IgD-negative memory B cell (primary cell): ENCODE data around the gene ARHGEF10L. TPM values are rescaled to one million over a fixed set of nuclear protein-coding genes. Genes with fewer than 3 reads are reported as not detected.

Source experiments
- H3K27ac Mint-ChIP-seq, 3 donors: one replicate each; pipeline ENCODE4 v1.8.0; 2020 to 2022; ENCODE audit warnings: mild to moderate bottlenecking in 3 of 3, mixed read lengths in 3 of 3, moderate library complexity in 1 of 3
- H3K27me3 Mint-ChIP-seq: one replicate; pipeline ENCODE4 v1.8.0; 2021; ENCODE audit warnings: mixed read lengths
- H3K36me3 Mint-ChIP-seq: one replicate; pipeline ENCODE4 v1.8.0; 2020; ENCODE audit warnings: mild to moderate bottlenecking, mixed read lengths
- H3K4me1 Mint-ChIP-seq, 3 donors: one replicate each; pipeline ENCODE4 v1.8.0; 2020 to 2022; ENCODE audit warnings: mixed read lengths in 3 of 3, mild to moderate bottlenecking in 1 of 3
- H3K4me3 Mint-ChIP-seq, 4 donors: one replicate each; pipeline ENCODE4 v1.8.0; 2020 to 2022; ENCODE audit warnings: mild to moderate bottlenecking in 4 of 4, mixed read lengths in 4 of 4, moderate library complexity in 3 of 4
- H3K9me3 Mint-ChIP-seq, 3 donors: one replicate each; pipeline ENCODE4 v1.8.0; 2020 to 2021; ENCODE audit warnings: mixed read lengths in 3 of 3, mild to moderate bottlenecking in 1 of 3
- polyA plus RNA-seq: library from polyadenylated mRNA; unstranded; fragments of 300-500 nt; fragmentation: Illumina TruSeq; gene quantifications from one replicate; pipeline ENCODE4 v1.2.3, GENCODE V29; 2021

Gene ARHGEF10L
- polyA plus RNA-seq, 1 donor from 2014 or later: not detected

DNA sequence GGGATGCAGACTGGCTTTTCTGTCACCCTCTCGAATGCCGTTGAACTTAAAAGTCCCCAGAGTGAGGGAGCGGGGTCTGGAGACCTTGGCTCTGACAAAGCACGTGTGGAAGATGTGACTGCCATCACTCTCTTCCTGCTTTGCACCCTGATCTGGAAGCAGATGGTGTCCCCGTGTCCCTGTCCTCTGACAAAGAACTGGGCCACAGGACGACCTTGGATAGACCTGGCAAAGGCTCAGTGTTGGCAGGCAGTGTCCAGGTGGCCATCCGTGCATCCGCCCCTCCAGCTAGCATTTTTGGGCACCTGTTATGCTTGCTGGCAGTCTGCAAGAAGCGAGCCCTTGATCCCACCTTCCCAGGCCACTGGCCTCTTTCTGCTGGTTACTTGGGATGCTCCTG, 27.4 kb downstream of the ARHGEF10L start:
- Mint-ChIP-seq H3K4me3 (no peak overlapping the region), H3K4me1 (peaks cover 0 to 1% (median 1%) of the 10 kb centered on the region in 3 donors), H3K27ac (no peak overlapping the region), H3K36me3 (no peaks in the 10 kb centered on the region), H3K27me3 (peaks cover 20% of the 10 kb centered on the region), H3K9me3 (peaks cover 0 to 3% (median 0%) of the 10 kb centered on the region in 3 donors)

- Mint-ChIP-seq H3K9me3 (peaks cover 0 to 3% (median 0%) of the 10 kb centered on the region in 3 donors), H3K4me3 (no peak overlapping the region), H3K4me1 (peaks cover 0 to 1% (median 1%) of the 10 kb centered on the region in 3 donors)
These were observed 28.1 kb downstream of the ARHGEF10L start for GRCh38 chr1:17567582-17567981.

GRCh38 chr1:17568014-17568900, 28.8 kb downstream of the ARHGEF10L start:
- H3K27me3 Mint-ChIP-seq: peaks cover 17% of the 10 kb centered on the region
- peaks cover 0 to 1% (median 1%) of the 10 kb centered on the region in 3 donors for H3K4me1 Mint-ChIP-seq
- H3K4me3 Mint-ChIP-seq: no peak overlapping the region
- H3K36me3 Mint-ChIP-seq: no peaks in the 10 kb centered on the region
- H3K27ac Mint-ChIP-seq: no peak overlapping the region
- H3K9me3 Mint-ChIP-seq: peaks cover 0 to 3% (median 0%) of the 10 kb centered on the region in 3 donors

More at GRCh38 chr1:17567582-17567981, 28.1 kb downstream of the ARHGEF10L start:
- H3K27ac Mint-ChIP-seq: no peak overlapping the region
- peaks cover 18% of the 10 kb centered on the region for H3K27me3 Mint-ChIP-seq
- no peaks in the 10 kb centered on the region for H3K36me3 Mint-ChIP-seq

- peaks cover 15% of the 10 kb centered on the region for H3K27me3 Mint-ChIP-seq
- H3K4me1 Mint-ChIP-seq: peaks cover 0 to 1% (median 1%) of the 10 kb centered on the region in 3 donors
- H3K9me3 Mint-ChIP-seq: peaks cover 0 to 3% (median 0%) of the 10 kb centered on the region in 3 donors
- no peaks in the 10 kb centered on the region for H3K36me3 Mint-ChIP-seq
- H3K27ac Mint-ChIP-seq: peak overlapping the region in 1 of 3 donors; percentile 25
- H3K4me3 Mint-ChIP-seq: no peak overlapping the region
These were observed 30.0 kb downstream of the ARHGEF10L start for GRCh38 chr1:17569200-17570139.

DNA sequence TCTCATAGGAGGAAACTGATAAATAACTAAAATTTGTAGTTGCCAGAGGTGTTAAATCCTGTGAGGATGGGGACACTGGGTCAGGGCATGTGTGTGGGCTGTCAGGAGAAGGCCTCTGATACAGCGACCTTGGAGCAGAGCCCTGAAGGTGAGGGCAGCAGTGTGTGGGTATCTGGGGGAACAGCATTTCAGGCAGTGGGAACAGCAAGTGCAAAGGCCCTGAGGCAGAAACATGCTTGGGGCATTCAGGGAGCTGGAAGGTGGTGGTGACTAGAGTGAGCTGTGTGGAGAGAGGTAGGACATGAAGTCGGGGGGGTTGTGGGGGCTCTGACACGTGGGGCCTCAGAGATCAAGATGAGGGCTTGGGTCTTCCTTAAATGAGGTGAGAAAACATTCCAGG, 30.7 kb downstream of the ARHGEF10L start:
- H3K4me1 Mint-ChIP-seq: peaks cover 0 to under 1% (median under 1%) of the 10 kb centered on the region in 3 donors
- peak overlapping the region in 1 of 3 donors; percentile 25 for H3K27ac Mint-ChIP-seq
- H3K4me3 Mint-ChIP-seq: no peak overlapping the region
- H3K27me3 Mint-ChIP-seq: peaks cover 15% of the 10 kb centered on the region
- peaks cover 0 to 3% (median 0%) of the 10 kb centered on the region in 3 donors for H3K9me3 Mint-ChIP-seq
- no peaks in the 10 kb centered on the region for H3K36me3 Mint-ChIP-seq

DNA sequence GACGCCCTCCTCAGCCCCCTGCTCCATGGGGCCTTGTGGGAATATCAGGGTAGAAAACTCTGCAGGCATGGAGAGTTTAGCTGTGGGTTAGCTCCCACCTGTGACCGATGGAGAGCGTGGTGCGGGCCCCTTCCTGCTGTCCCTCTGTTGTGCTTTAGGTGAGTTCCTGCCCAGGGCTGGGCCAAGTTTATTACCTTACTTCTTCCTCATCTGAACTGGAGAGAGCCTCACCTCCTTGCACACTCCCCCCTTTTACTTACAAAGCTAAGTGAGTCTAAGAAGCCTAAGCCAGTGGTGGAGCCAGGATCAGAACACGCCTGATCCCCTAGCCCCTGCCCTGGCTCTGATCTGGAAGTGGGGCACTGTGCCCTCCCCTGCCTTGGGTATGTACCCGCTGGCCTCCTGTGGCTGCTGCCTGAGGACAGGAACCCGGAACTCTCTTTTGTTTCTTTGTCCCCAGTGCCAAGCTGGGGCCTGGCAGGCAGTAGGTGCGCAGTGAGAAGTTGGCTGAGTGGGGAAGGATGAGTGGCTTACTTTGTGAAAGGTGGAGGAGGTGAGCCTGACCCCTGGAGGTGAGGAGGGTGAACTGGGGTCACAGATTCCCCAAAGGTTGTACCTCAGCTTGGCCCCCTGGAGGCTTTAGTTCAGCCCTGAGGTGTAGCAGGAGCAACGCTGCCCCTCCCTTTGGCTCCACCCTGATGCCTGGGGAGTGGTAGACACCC, 32.9 kb downstream of the ARHGEF10L start:
- Mint-ChIP-seq H3K4me3 (no peak overlapping the region), H3K9me3 (peaks cover 0 to 3% (median 0%) of the 10 kb centered on the region in 3 donors), H3K27me3 (peaks cover 18% of the 10 kb centered on the region), H3K27ac (peak overlapping the region in 1 of 3 donors; percentile 48), H3K4me1 (no peaks in the 10 kb centered on the region), H3K36me3 (no peaks in the 10 kb centered on the region)

GRCh38 chr1:17573518-17574041, 34.1 kb downstream of the ARHGEF10L start:
- H3K4me3 Mint-ChIP-seq: peak overlapping the region in 1 of 4 donors; percentile 68
- no peaks in the 10 kb centered on the region for H3K36me3 Mint-ChIP-seq
- no peaks in the 10 kb centered on the region for H3K4me1 Mint-ChIP-seq
- H3K27ac Mint-ChIP-seq: no peak overlapping the region
- peaks cover 20% of the 10 kb centered on the region for H3K27me3 Mint-ChIP-seq
- H3K9me3 Mint-ChIP-seq: peaks cover 0 to 3% (median 0%) of the 10 kb centered on the region in 3 donors

DNA sequence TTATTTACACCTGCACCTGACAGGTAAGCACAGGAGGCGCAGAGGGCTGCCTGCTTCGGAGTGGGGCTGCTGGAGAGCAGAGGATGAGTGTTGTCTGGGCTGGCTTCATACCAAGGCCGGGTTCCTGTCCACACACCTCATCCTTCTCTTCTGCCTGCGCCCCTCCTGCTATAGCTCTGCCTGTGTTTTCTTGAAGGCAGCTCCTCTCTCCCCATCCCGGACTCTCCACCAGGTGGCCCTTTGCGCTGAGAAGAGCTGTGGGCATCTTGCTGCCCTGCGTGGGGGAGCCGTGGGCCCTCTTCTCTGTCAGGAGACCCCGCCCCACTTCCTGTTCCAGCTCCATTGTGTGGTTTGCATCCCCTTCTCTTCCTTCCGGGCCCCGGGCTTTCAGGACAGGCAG, 35.0 kb downstream of the ARHGEF10L start:
- Mint-ChIP-seq H3K4me3 (no peak overlapping the region), H3K9me3 (peaks cover 0 to 3% (median 0%) of the 10 kb centered on the region in 3 donors), H3K27ac (no peak overlapping the region), H3K4me1 (no peaks in the 10 kb centered on the region), H3K36me3 (peaks cover 2% of the 10 kb centered on the region), H3K27me3 (peaks cover 13% of the 10 kb centered on the region)

DNA sequence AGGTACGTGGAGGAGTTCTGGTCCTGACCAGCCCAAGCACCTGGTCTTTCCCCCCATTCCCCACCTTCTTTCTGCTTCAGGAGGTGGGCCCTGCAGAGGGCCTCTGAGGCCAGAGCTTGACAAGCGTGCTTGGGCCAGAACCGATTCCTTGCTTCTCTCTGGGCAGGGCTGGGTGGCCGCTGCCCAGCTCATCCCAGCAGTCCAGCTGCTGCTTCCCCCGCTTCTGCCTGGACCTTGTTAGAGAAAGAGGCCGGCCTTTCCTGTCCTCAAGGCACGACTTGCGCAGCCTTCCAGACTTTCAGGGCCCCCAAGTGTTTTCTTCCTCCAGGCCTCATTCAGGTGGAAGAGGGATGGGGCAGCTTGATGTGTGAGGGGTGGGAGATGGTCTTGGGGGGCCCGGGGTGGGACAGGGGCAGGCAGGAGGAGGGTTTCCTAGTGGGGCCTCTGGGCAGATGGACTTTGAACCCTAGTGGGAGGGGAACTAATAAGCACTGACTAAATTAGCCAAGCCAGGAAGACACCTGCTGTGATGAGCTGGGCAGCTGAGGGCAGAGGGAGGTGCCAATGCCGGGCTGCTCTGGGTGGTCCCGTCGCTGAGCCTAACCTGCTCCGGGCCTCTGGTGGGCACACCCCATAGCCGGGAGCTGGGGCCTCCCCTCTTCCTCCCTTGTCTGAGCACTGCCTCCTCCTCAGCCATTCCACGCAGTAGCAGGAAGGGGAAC, 36.5 kb downstream of the ARHGEF10L start:
- Mint-ChIP-seq H3K27me3 (peaks cover 4% of the 10 kb centered on the region), H3K9me3 (no peaks in the 10 kb centered on the region), H3K4me1 (peaks cover 0 to 2% (median 0%) of the 10 kb centered on the region in 3 donors), H3K4me3 (no peak overlapping the region), H3K36me3 (peaks cover 2% of the 10 kb centered on the region), H3K27ac (no peak overlapping the region)

GRCh38 chr1:17576519-17576853, 37.0 kb downstream of the ARHGEF10L start:
- H3K27ac Mint-ChIP-seq: no peak overlapping the region
- peaks cover 4% of the 10 kb centered on the region for H3K27me3 Mint-ChIP-seq
- no peaks in the 10 kb centered on the region for H3K9me3 Mint-ChIP-seq
- peaks cover 0 to 5% (median 0%) of the 10 kb centered on the region in 3 donors for H3K4me1 Mint-ChIP-seq
- peaks cover 2% of the 10 kb centered on the region for H3K36me3 Mint-ChIP-seq
- H3K4me3 Mint-ChIP-seq: no peak overlapping the region

- Mint-ChIP-seq H3K4me1 (peaks cover 0 to 5% (median 0%) of the 10 kb centered on the region in 3 donors), H3K27me3 (peaks cover 4% of the 10 kb centered on the region), H3K27ac (no peak overlapping the region), H3K36me3 (peaks cover 2% of the 10 kb centered on the region), H3K4me3 (no peak overlapping the region), H3K9me3 (no peaks in the 10 kb centered on the region)
These were observed 38.4 kb downstream of the ARHGEF10L start for GRCh38 chr1:17577907-17578297.

DNA sequence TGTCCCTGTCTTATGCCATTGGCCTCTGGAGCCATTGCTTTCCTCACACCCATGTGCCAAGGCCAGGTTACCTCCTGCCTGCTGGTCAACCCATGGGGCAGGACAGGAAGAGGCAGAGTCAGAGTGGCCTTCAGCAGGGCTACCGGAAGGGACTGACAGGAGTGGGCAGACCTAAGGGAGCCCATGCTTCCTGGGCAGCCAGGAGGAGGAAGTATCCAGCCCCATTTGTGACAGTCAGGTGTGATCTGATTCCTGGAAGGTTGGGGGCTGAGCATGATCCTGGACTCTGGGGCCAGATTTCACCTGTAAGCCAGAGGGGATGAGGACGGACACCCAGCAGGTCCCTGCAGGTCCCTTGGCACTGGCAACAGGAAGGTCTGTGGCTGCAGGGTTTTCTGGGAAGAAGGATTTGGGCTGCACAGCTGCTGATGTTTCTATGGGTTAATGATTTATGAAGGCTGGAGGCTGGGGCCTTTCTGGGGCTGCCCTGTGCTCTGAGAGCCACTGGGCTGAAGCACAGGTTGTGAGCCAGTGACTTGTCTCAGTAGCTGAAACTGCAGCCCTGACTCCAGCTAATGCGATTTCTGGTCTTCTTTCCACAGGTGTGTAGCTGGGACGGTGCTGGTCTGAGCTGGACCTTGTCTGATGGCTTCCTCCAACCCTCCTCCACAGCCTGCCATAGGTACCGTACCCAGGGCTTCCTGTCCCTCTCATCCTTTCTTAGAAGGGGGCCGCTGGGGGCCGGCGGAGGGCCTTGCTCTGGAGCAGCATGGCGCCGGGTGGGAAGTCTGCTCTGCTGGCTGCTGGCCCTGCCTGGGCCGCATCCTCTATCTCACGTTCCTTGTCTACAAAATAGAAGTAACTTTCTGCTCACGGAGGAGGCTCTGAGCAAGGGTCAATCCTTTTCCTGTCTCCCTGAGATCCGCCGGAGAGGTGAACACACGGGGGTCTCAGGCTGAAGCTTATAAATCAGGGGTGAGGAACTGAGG, 40.7 kb downstream of the ARHGEF10L start:
- Mint-ChIP-seq H3K36me3 (peaks cover 2% of the 10 kb centered on the region), H3K9me3 (no peaks in the 10 kb centered on the region), H3K27me3 (peaks cover 4% of the 10 kb centered on the region), H3K27ac (no peak overlapping the region), H3K4me3 (no peak overlapping the region), H3K4me1 (peaks cover 0 to 5% (median 0%) of the 10 kb centered on the region in 3 donors)
